HCT116 (cell line): ENCODE results near the gene KCNC2. TPM values are rescaled to one million over a fixed set of nuclear protein-coding genes. Genes with fewer than 3 reads are reported as not detected.

Experiments used
- ATAC-seq: fragments of 200-7000 bp; cut with Tn5 transposase; 2 replicates; pipeline ENCODE4 v1.9.1; 2020; ENCODE audit warnings: mild to moderate bottlenecking, moderate library complexity
- BruUV-seq: library from RNA; stranded (reverse); fragments of 400-500 nt; replicated peaks from 2 replicates; lab custom pipeline; 2021; lab: Mats Ljungman, UMichigan
- CTCF ChIA-PET: fragments of 300-600 bp; sonication (Branson Sonifier 250); formaldehyde crosslinking; loops from one replicate; lab custom pipeline; 2021; ENCODE audit warnings: antibody characterized with exemption; lab: Charles Lee
- POLR2A ChIA-PET: fragments of 300-600, 350-600 bp; sonication (Branson Sonifier 250); formaldehyde crosslinking; loops from one replicate; lab custom pipeline; 2021; ENCODE audit warnings: antibody characterized with exemption; lab: Charles Lee
- RAD21 ChIA-PET, 2 experiments: fragments of 300-600 bp; sonication (Branson Sonifier 250); formaldehyde crosslinking; loops; one replicate each; lab custom pipeline; 2023; ENCODE audit warnings: low total read pairs in 2 of 2; ENCODE audit not compliant: uncharacterized antibody in 2 of 2, unreplicated experiment in 2 of 2, low non-redundant PET in 1 of 2; lab: Charles Lee
- DNase-seq: peaks from one replicate; pipeline ENCODE4 v3.0.0-alpha.2; 2010; ENCODE audit warnings: low read depth, low spot score
- H2AFZ ChIP-seq: fragments of 200-600 bp; shearing (Covaris generic), sonication (generic); 2 replicates; pipeline ENCODE4 v1.6.1; 2017; ENCODE audit warnings: low read depth, mixed run types, mixed read lengths, antibody characterized with exemption, low read length; ENCODE audit not compliant: poor library complexity, severe bottlenecking
- H3K27ac ChIP-seq: 2 replicates; pipeline ENCODE4 v1.5.1; 2012; ENCODE audit warnings: low read depth, low read length
- H3K27me3 ChIP-seq: fragments of 200-600 bp; sonication (generic); 2 replicates; pipeline ENCODE4 v1.6.1; 2016; ENCODE audit warnings: mixed run types, low read length, mixed read lengths; ENCODE audit not compliant: insufficient read depth
- H3K36me3 ChIP-seq, 2 experiments: fragments of 200-500 bp in 1 of 2; fragments of 200-600 bp in 1 of 2; sonication (Bioruptor generic) in 1 of 2; sonication (generic) in 1 of 2; 2 replicates each; pipeline versions ENCODE4 v1.5.1 to v1.6.1; 2014 to 2016; ENCODE audit warnings: low read length in 2 of 2, inconsistent platforms in 1 of 2, mixed read lengths in 1 of 2, mixed run types in 1 of 2; ENCODE audit not compliant: insufficient read depth in 2 of 2, control insufficient read depth in 1 of 2
- H3K4me1 ChIP-seq, 2 experiments: fragments of 200-600 bp in 1 of 2; sonication (generic) in 1 of 2; 2 replicates each; pipeline versions ENCODE4 v1.5.1 to v1.6.1; 2012 to 2017; ENCODE audit warnings: low read length in 2 of 2, inconsistent platforms in 1 of 2, mild to moderate bottlenecking in 1 of 2, mixed read lengths in 1 of 2, mixed run types in 1 of 2, moderate library complexity in 1 of 2; ENCODE audit not compliant: insufficient read depth in 2 of 2, control insufficient read depth in 1 of 2
- H3K4me2 ChIP-seq: fragments of 200-600 bp; sonication (generic); 2 replicates; pipeline ENCODE4 v1.6.1; 2017; ENCODE audit warnings: mixed run types, low read length, mixed read lengths
- H3K4me3 ChIP-seq, 2 experiments: fragments of 200-600 bp in 1 of 2; sonication (generic) in 1 of 2; replicated peaks in 1 of 2; 2 replicates each; pipeline ENCODE4 v1.5.1; 2011 to 2016; ENCODE audit warnings: low read length in 2 of 2, control low read depth in 1 of 2, low read depth in 1 of 2, mild to moderate bottlenecking in 1 of 2, mixed read lengths in 1 of 2, mixed run types in 1 of 2
- H3K79me2 ChIP-seq: fragments of 200-600 bp; sonication (generic); 2 replicates; pipeline ENCODE4 v1.6.1; 2017; ENCODE audit warnings: mild to moderate bottlenecking, mixed run types, low read length, moderate library complexity, mixed read lengths; ENCODE audit not compliant: insufficient read depth
- H3K9ac ChIP-seq: fragments of 200-600 bp; sonication (generic); 2 replicates; pipeline ENCODE4 v1.6.1; 2016; ENCODE audit warnings: low read length, mixed read lengths
- H3K9me2 ChIP-seq: fragments of 200-600 bp; sonication (generic), shearing (Covaris generic); 2 replicates; pipeline ENCODE4 v1.6.1; 2017; ENCODE audit warnings: mixed run types, mild to moderate bottlenecking, moderate library complexity; ENCODE audit not compliant: insufficient read depth
- H3K9me3 ChIP-seq, 2 experiments: fragments of 200-500 bp in 1 of 2; fragments of 200-600 bp in 1 of 2; sonication (Bioruptor generic) in 1 of 2; sonication (generic) in 1 of 2; 2 replicates each; pipeline ENCODE4 v1.6.1; 2014 to 2017; ENCODE audit warnings: low read length in 2 of 2, mixed read lengths in 2 of 2, inconsistent platforms in 1 of 2, low read depth in 1 of 2, mild to moderate bottlenecking in 1 of 2, mixed run types in 1 of 2, moderate library complexity in 1 of 2; ENCODE audit not compliant: control insufficient read depth in 1 of 2, insufficient read depth in 1 of 2
- H4K20me1 ChIP-seq: fragments of 200-600 bp; sonication (generic), shearing (Covaris generic); 2 replicates; pipeline ENCODE4 v1.6.1; 2017; ENCODE audit warnings: mixed run types, mild to moderate bottlenecking, moderate library complexity; ENCODE audit not compliant: insufficient read depth
- CBX3 ChIP-seq: IDR thresholded peaks from 2 replicates; pipeline ENCODE4 v1.6.1; 2012; ENCODE audit warnings: low read depth
- EZH2 ChIP-seq: fragments of 200-600 bp; sonication (generic); IDR thresholded peaks from 2 replicates; pipeline ENCODE4 v1.6.1; 2017; ENCODE audit warnings: antibody characterized with exemption, mixed run types
- FOSL1 ChIP-seq: IDR thresholded peaks from 2 replicates; pipeline ENCODE4 v1.6.1; 2012; ENCODE audit warnings: low read depth
- POLR2AphosphoS5 ChIP-seq: IDR thresholded peaks from 2 replicates; pipeline ENCODE4 v1.6.1; 2011; ENCODE audit warnings: mild to moderate bottlenecking, low read depth, low read length, moderate library complexity
- RAD21 ChIP-seq: IDR thresholded peaks from 2 replicates; pipeline ENCODE4 v1.6.1; 2012; ENCODE audit warnings: low read depth, mild to moderate bottlenecking
- SIN3A ChIP-seq: IDR thresholded peaks from 2 replicates; pipeline ENCODE4 v1.6.1; 2012; ENCODE audit warnings: low read depth
- SRF ChIP-seq: IDR thresholded peaks from 2 replicates; pipeline ENCODE4 v1.6.1; 2012; ENCODE audit warnings: low read depth
- TCF7L2 ChIP-seq: IDR thresholded peaks from 2 replicates; pipeline ENCODE4 v1.7.0; 2011; ENCODE audit warnings: borderline replicate concordance, inconsistent platforms; ENCODE audit not compliant: insufficient read depth, insufficient read length; ENCODE audit errors: extremely low read depth
- YY1 ChIP-seq: IDR thresholded peaks from 2 replicates; pipeline ENCODE4 v1.6.1; 2011; ENCODE audit warnings: low read length, low read depth, moderate library complexity, mild to moderate bottlenecking; ENCODE audit not compliant: insufficient replicate concordance; ENCODE audit errors: extremely low read depth
- intact Hi-C: fragments of 100-400 bp; cut with micrococcal nuclease; formaldehyde crosslinking; loops from 2 replicates; pipeline ENCODE4 v1.10.0; 2022
- total RNA-seq: library from RNA; stranded (reverse); gene quantifications from one replicate; pipeline ENCODE4 v1.2.1, GENCODE V29; 2021; ENCODE audit not compliant: unreplicated experiment
- TF ChIP-seq, protein P1 (sequence below): IDR thresholded peaks from 2 replicates; pipeline ENCODE4 v1.6.1; 2012
- TF ChIP-seq, protein P2 (sequence below): IDR thresholded peaks from 2 replicates; pipeline ENCODE4 v1.6.1; 2012

Gene KCNC2
- total RNA-seq, 1 experiment from 2014 or later = not detected

DNA sequence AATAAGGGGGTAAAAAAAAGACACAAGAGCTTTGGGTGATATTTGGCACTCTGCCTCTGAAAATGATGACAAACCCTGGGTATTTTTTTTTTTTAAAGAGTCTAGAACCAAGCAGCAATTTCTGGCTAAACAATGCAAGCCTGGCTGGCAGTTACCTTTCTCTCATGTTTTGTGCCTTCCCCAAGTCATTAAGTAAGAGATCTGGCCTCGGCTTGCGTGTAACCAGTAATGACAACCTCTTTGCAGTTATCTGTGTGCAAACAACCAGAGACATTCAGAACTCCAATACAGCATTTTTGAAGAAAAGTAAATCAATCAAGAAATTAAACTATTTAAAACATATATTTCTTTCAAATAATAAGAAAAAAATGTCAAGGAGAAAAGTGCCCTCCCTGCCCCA is 167.5 kb downstream of the KCNC2 start:
- ChIA-PET CTCF (no interaction called here), POLR2A (no interaction called here), RAD21 (no interaction called here)
- Histone ChIP-seq H3K9ac (no peak overlapping the region), H3K27me3 (no peaks in the 10 kb centered on the region), H3K79me2 (no peaks in the 10 kb centered on the region), H4K20me1 (no peaks in the 10 kb centered on the region), H3K27ac (no peak overlapping the region), H3K4me2 (no peak overlapping the region), H3K36me3 (no peaks in the 10 kb centered on the region), H3K9me3 (no peaks in the 10 kb centered on the region), H3K4me1 (no peaks in the 10 kb centered on the region), H2AFZ (no peak overlapping the region), H3K4me3 (no peak overlapping the region), H3K9me2 (no peaks in the 10 kb centered on the region)
- TF ChIP-seq TCF7L2 (no peak), RAD21 (no peak), SRF (no peak), SIN3A (no peak), YY1 (no peak), EZH2 (no peak), CBX3 (no peak), POLR2AphosphoS5 (no peak)
- TF ChIP-seq, protein P1, sequence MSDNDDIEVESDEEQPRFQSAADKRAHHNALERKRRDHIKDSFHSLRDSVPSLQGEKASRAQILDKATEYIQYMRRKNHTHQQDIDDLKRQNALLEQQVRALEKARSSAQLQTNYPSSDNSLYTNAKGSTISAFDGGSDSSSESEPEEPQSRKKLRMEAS = no peak
- intact Hi-C loops = no loop called here
- ATAC-seq (no peak), DNase-seq (no peak)
- no TSS peak for BruUV-seq

GRCh38 chr12:75041472-75041871 is 168.2 kb downstream of the KCNC2 start:
- CTCF ChIA-PET = no interaction called here

More at GRCh38 chr12:75041472-75041871, 168.2 kb downstream of the KCNC2 start:
- Histone ChIP-seq H3K36me3 (no peaks in the 10 kb centered on the region), H3K79me2 (no peaks in the 10 kb centered on the region), H3K9ac (no peak overlapping the region), H3K9me2 (no peaks in the 10 kb centered on the region), H3K4me1 (no peaks in the 10 kb centered on the region), H3K4me3 (no peak overlapping the region), H3K27ac (no peak overlapping the region), H4K20me1 (no peaks in the 10 kb centered on the region), H3K9me3 (no peaks in the 10 kb centered on the region), H3K27me3 (no peaks in the 10 kb centered on the region), H3K4me2 (no peak overlapping the region), H2AFZ (no peak overlapping the region)
- ATAC-seq (no peak), DNase-seq (no peak)
- no TSS peak for BruUV-seq
- TF ChIP-seq, protein P2, sequence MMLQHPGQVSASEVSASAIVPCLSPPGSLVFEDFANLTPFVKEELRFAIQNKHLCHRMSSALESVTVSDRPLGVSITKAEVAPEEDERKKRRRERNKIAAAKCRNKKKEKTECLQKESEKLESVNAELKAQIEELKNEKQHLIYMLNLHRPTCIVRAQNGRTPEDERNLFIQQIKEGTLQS = no peak
- TF ChIP-seq FOSL1 = no peak
- no peak for TF ChIP-seq EZH2
- TF ChIP-seq YY1 = no peak
- TF ChIP-seq SRF = no peak
- ChIA-PET RAD21 (no interaction called here), POLR2A (no interaction called here)
- intact Hi-C loops = no loop called here
